GM06990 (cell line): ENCODE results near the gene GOLGA6L2.
"Not testable (repeated sequence)": the region's sequence is repeated elsewhere in the genome, so short reads cannot be mapped to it uniquely, and the experiment has no call there.

Experiments used
- DNase-seq: peaks from one replicate; pipeline ENCODE4 v3.0.0-alpha.2; 2011; ENCODE audit not compliant: insufficient read length; ENCODE audit errors: extremely low read depth
- H3K27me3 ChIP-seq: replicated peaks from 2 replicates; pipeline ENCODE4 v1.6.0; 2011; ENCODE audit warnings: low read length; ENCODE audit not compliant: control insufficient read depth, insufficient read depth
- H3K36me3 ChIP-seq: 2 replicates; pipeline ENCODE4 v1.5.1; 2011; ENCODE audit warnings: low read length; ENCODE audit not compliant: control insufficient read depth, insufficient read depth
- H3K4me3 ChIP-seq: replicated peaks from 2 replicates; pipeline ENCODE4 v1.5.1; 2011; ENCODE audit warnings: low read depth, mild to moderate bottlenecking, control low read depth, low read length
- TF ChIP-seq, protein P1 (sequence below): IDR thresholded peaks from 2 replicates; pipeline ENCODE4 v1.5.1; 2011; ENCODE audit warnings: low read length, control low read depth, mild to moderate bottlenecking, inconsistent platforms; ENCODE audit not compliant: insufficient read depth, poor library complexity, severe bottlenecking

GOLGA6L2 gene

DNA sequence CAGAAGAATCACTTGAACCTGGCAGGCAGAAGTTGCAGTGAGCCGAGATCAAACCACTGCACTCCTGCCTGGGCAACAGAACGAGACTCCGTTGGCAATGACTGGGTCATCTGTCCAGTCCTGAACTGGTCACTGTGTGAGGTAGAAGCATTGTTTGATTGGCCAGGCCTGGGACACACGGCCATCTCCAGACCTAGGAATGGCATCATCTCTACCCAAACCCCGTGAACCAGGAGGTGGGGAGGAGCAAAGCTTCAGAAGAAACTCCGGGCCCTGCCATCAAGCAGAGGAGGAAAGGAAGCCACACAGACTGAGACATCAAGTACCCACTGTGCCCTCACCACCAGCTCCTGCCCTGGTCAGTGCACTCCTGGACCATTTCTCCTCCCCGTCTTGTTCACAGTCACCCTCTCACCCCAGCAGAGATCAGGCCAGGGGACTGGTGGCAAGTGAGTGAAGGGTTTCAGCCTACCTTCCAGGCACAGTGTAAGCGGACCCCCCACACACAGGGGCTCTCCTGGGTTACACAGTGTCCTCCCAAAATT lies 31.6 kb downstream of the GOLGA6L2 start:
- H3K4me3 ChIP-seq: no peak overlapping the region
- TF ChIP-seq, protein P1, sequence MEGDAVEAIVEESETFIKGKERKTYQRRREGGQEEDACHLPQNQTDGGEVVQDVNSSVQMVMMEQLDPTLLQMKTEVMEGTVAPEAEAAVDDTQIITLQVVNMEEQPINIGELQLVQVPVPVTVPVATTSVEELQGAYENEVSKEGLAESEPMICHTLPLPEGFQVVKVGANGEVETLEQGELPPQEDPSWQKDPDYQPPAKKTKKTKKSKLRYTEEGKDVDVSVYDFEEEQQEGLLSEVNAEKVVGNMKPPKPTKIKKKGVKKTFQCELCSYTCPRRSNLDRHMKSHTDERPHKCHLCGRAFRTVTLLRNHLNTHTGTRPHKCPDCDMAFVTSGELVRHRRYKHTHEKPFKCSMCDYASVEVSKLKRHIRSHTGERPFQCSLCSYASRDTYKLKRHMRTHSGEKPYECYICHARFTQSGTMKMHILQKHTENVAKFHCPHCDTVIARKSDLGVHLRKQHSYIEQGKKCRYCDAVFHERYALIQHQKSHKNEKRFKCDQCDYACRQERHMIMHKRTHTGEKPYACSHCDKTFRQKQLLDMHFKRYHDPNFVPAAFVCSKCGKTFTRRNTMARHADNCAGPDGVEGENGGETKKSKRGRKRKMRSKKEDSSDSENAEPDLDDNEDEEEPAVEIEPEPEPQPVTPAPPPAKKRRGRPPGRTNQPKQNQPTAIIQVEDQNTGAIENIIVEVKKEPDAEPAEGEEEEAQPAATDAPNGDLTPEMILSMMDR: no peak
- no peaks in the 10 kb centered on the region for H3K36me3 ChIP-seq
- no peaks in the 10 kb centered on the region for H3K27me3 ChIP-seq
- no peak for DNase-seq

DNA sequence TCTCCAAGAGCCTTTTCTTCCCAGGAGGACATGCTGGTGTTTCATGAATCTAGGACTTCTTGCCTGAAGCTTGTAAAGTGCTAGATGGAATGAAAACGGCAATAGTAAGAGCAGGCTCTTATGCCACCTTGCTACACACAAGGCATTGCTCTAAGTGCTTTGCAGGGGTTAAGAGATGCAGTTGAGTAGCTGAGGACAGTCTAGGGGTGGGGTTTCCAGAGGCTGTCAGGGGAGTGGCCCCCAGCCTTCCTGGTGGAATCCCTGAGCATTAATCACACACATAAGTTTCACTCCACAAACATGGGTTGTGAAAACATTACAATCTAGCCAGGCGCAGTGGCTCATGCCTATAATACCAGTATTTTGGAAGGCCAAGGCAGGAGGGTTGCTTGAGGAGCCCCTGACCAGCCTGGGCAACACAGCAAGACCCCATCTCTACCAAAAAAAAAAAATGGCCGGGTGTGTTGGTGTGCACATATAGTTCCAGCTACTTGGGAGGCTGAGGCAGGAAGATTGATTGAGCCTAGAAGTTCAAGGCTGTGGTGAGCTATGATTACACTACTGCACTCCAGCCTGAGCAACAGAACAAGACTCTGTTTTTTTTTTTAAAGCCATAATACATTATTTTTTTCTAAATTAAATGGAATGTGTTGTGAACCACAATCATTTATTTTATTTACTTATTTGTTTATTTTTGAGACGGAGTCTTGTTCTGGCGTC lies 34.0 kb downstream of the GOLGA6L2 start:
- H3K4me3 ChIP-seq, DNase-seq, H3K27me3 ChIP-seq, H3K36me3 ChIP-seq: not testable (repeated sequence)

GRCh38 chr15:23411841-23412240 lies 35.2 kb downstream of the GOLGA6L2 start:
- DNase-seq: no peak
- H3K27me3 ChIP-seq: no peaks in the 10 kb centered on the region
- H3K4me3 ChIP-seq: no peak overlapping the region
- H3K36me3 ChIP-seq: no peaks in the 10 kb centered on the region
- TF ChIP-seq, protein P1: no peak

- no peaks in the 10 kb centered on the region for H3K27me3 ChIP-seq
- H3K36me3 ChIP-seq: no peaks in the 10 kb centered on the region
- no peak for DNase-seq
- TF ChIP-seq, protein P1: no peak
- H3K4me3 ChIP-seq: no peak overlapping the region
Measured at GRCh38 chr15:23403550-23403949, 43.5 kb downstream of the GOLGA6L2 start.

GRCh38 chr15:23402544-23402943 lies 44.5 kb downstream of the GOLGA6L2 start:
- DNase-seq: no peak
- Histone ChIP-seq H3K36me3 (no peaks in the 10 kb centered on the region), H3K27me3 (no peaks in the 10 kb centered on the region), H3K4me3 (no peak overlapping the region)
- TF ChIP-seq, protein P1: no peak

GRCh38 chr15:23402140-23402539 lies 44.9 kb downstream of the GOLGA6L2 start:
- Histone ChIP-seq H3K4me3 (no peak overlapping the region), H3K36me3 (no peaks in the 10 kb centered on the region), H3K27me3 (no peaks in the 10 kb centered on the region)
- TF ChIP-seq, protein P1: no peak
- DNase-seq: no peak
